ENCODE results near the gene PCSK7. TPM values are rescaled to one million over a fixed set of nuclear protein-coding genes. Genes with fewer than 3 reads are reported as not detected.

PCSK7 gene
- total and polyA plus RNA-seq, 2 experiments from 2014 or later = 25.9 to 33.0 TPM

GRCh38 chr11:117230286-117230961 is 1.4 kb downstream of the PCSK7 start:
- Histone ChIP-seq H3K4me1 (ENCODE audit: insufficient read depth) (peaks cover 25% of the 10 kb centered on the region), H3K9me2 (replicated peaks; ENCODE audit: insufficient read depth) (no peaks in the 10 kb centered on the region), H3K27me3 (no peaks in the 10 kb centered on the region), H3K4me3 (no peak overlapping the region), H3K27ac (no peak overlapping the region), H3K36me3 (replicated peaks; ENCODE audit: insufficient read depth, low read depth) (no peaks in the 10 kb centered on the region), H3K4me2 (peak overlapping the region; percentile 86), H3K79me2 (peaks cover 50% of the 10 kb centered on the region), H4K20me1 (ENCODE audit: insufficient read depth, poor library complexity, severe bottlenecking) (no peaks in the 10 kb centered on the region), H2AFZ (no peak overlapping the region), H3K9me3 (ENCODE audit: low read depth) (no peaks in the 10 kb centered on the region)
- WGBS (ENCODE audit: low lambda C conversion rate, missing lambda C conversion rate) = 90% methylated on average over 12 of the region's 12 CpGs
- no peak for TF ChIP-seq EZH2 (IDR thresholded peaks at IDR 0.05; ENCODE audit: borderline replicate concordance)
- no peak for DNase-seq (ENCODE audit: low spot score)

- no peak for TF ChIP-seq CTCF (IDR thresholded peaks at IDR 0.05; ENCODE audit: poor library complexity)
- no peak for TF ChIP-seq EZH2 (IDR thresholded peaks at IDR 0.05; ENCODE audit: borderline replicate concordance)
- no peak for TF ChIP-seq EZH2phosphoT487 (IDR thresholded peaks at IDR 0.05; ENCODE audit: low read depth, severe bottlenecking, unreplicated experiment)
- no peaks in the 10 kb centered on the region for H3K9me3 ChIP-seq (ENCODE audit: low read depth)
- peak overlapping the region; percentile 86 for H3K4me2 ChIP-seq
- no peak for DNase-seq (ENCODE audit: low spot score)
- no peaks in the 10 kb centered on the region for H3K9me2 ChIP-seq (replicated peaks; ENCODE audit: insufficient read depth)
- H3K27me3 ChIP-seq = no peaks in the 10 kb centered on the region
- H3K27ac ChIP-seq = no peak overlapping the region
- no peak overlapping the region for H3K4me3 ChIP-seq
- H3K79me2 ChIP-seq = peaks cover 48% of the 10 kb centered on the region
- WGBS (ENCODE audit: low lambda C conversion rate, missing lambda C conversion rate) = 91% methylated on average over 5 of the region's 5 CpGs
- H3K4me1 ChIP-seq (ENCODE audit: insufficient read depth) = peaks cover 30% of the 10 kb centered on the region
- H3K36me3 ChIP-seq (replicated peaks; ENCODE audit: insufficient read depth, low read depth) = no peaks in the 10 kb centered on the region
- no peaks in the 10 kb centered on the region for H4K20me1 ChIP-seq (ENCODE audit: insufficient read depth, poor library complexity, severe bottlenecking)
- no peak overlapping the region for H2AFZ ChIP-seq
Observed at GRCh38 chr11:117229931-117230285, 2.0 kb downstream of the PCSK7 start.

- Histone ChIP-seq H3K4me2 (no peak overlapping the region), H3K9me2 (replicated peaks; ENCODE audit: insufficient read depth) (no peaks in the 10 kb centered on the region), H2AFZ (no peak overlapping the region), H3K9me3 (ENCODE audit: low read depth) (no peaks in the 10 kb centered on the region), H3K4me1 (ENCODE audit: insufficient read depth) (peaks cover 29% of the 10 kb centered on the region), H3K4me3 (no peak overlapping the region), H3K36me3 (replicated peaks; ENCODE audit: insufficient read depth, low read depth) (no peaks in the 10 kb centered on the region), H3K27ac (no peak overlapping the region), H4K20me1 (ENCODE audit: insufficient read depth, poor library complexity, severe bottlenecking) (no peaks in the 10 kb centered on the region), H3K79me2 (peaks cover 43% of the 10 kb centered on the region), H3K27me3 (no peaks in the 10 kb centered on the region)
- TF ChIP-seq EZH2phosphoT487 (IDR thresholded peaks at IDR 0.05; ENCODE audit: low read depth, severe bottlenecking, unreplicated experiment) (no peak), EZH2 (IDR thresholded peaks at IDR 0.05; ENCODE audit: borderline replicate concordance) (no peak), CTCF (IDR thresholded peaks at IDR 0.05; ENCODE audit: poor library complexity) (no peak)
- no peak for DNase-seq (ENCODE audit: low spot score)
- 98% methylated on average over 12 of the region's 12 CpGs for WGBS (ENCODE audit: low lambda C conversion rate, missing lambda C conversion rate)
Observed at GRCh38 chr11:117229411-117229810, 2.5 kb downstream of the PCSK7 start.

- no peaks in the 10 kb centered on the region for H3K36me3 ChIP-seq (replicated peaks; ENCODE audit: insufficient read depth, low read depth)
- TF ChIP-seq CTCF (IDR thresholded peaks at IDR 0.05; ENCODE audit: poor library complexity) (no peak), EZH2 (IDR thresholded peaks at IDR 0.05; ENCODE audit: borderline replicate concordance) (no peak), EZH2phosphoT487 (IDR thresholded peaks at IDR 0.05; ENCODE audit: low read depth, severe bottlenecking, unreplicated experiment) (no peak)
- no peak overlapping the region for H3K27ac ChIP-seq
- no peak for DNase-seq (ENCODE audit: low spot score)
- WGBS (ENCODE audit: low lambda C conversion rate, missing lambda C conversion rate) = 97% methylated on average over 11 of the region's 11 CpGs
- H3K9me3 ChIP-seq (ENCODE audit: low read depth) = no peaks in the 10 kb centered on the region
- no peak overlapping the region for H3K4me2 ChIP-seq
- no peaks in the 10 kb centered on the region for H3K27me3 ChIP-seq
- peaks cover 30% of the 10 kb centered on the region for H3K79me2 ChIP-seq
- no peak overlapping the region for H2AFZ ChIP-seq
- H3K9me2 ChIP-seq (replicated peaks; ENCODE audit: insufficient read depth) = no peaks in the 10 kb centered on the region
- H3K4me3 ChIP-seq = no peak overlapping the region
- H4K20me1 ChIP-seq (ENCODE audit: insufficient read depth, poor library complexity, severe bottlenecking) = no peaks in the 10 kb centered on the region
- peaks cover 19% of the 10 kb centered on the region for H3K4me1 ChIP-seq (ENCODE audit: insufficient read depth)
Observed at GRCh38 chr11:117228091-117228490, 3.8 kb downstream of the PCSK7 start.

Measured in hepatocyte (in vitro differentiated cells).